Non-pigmented ciliary epithelial cell (primary cell): ENCODE results near the gene LRMDA.

Experiments used
- DNase-seq: peaks from one replicate; pipeline ENCODE4 v3.0.0-alpha.2; 2010; ENCODE audit warnings: low read depth

The LRMDA gene

GRCh38 chr10:75875740-75876139, 444.3 kb downstream of the LRMDA start:
- no peak for DNase-seq

GRCh38 chr10:75876710-75877109, 445.3 kb downstream of the LRMDA start:
- DNase-seq, result no peak

GRCh38 chr10:75877877-75878276, 446.5 kb downstream of the LRMDA start:
- DNase-seq, result no peak

GRCh38 chr10:75878586-75878985, 447.2 kb downstream of the LRMDA start:
- DNase-seq, result no peak

GRCh38 chr10:75880031-75880775, 448.8 kb downstream of the LRMDA start:
- no peak for DNase-seq

- no peak for DNase-seq
Observed at GRCh38 chr10:75883081-75884072, 452.0 kb downstream of the LRMDA start.

GRCh38 chr10:75884808-75885207, 453.4 kb downstream of the LRMDA start:
- no peak for DNase-seq

- DNase-seq, result no peak
Observed at GRCh38 chr10:75887369-75887768, 455.9 kb downstream of the LRMDA start.

- no peak for DNase-seq
Observed at GRCh38 chr10:75887992-75888680, 456.7 kb downstream of the LRMDA start.

GRCh38 chr10:75889051-75889450, 457.6 kb downstream of the LRMDA start:
- no peak for DNase-seq

- DNase-seq, result no peak
Observed at GRCh38 chr10:75894761-75895160, 463.3 kb downstream of the LRMDA start.

- no peak for DNase-seq
Observed at GRCh38 chr10:75895259-75895658, 463.8 kb downstream of the LRMDA start.

GRCh38 chr10:75899816-75900390, 468.5 kb downstream of the LRMDA start:
- no peak for DNase-seq

GRCh38 chr10:75902816-75903215, 471.4 kb downstream of the LRMDA start:
- no peak for DNase-seq

- DNase-seq, result no peak
Observed at GRCh38 chr10:75904499-75905283, 473.3 kb downstream of the LRMDA start.

- no peak for DNase-seq
Observed at GRCh38 chr10:75905490-75905889, 474.1 kb downstream of the LRMDA start.

- DNase-seq, result no peak
Observed at GRCh38 chr10:75910032-75910431, 478.6 kb downstream of the LRMDA start.

GRCh38 chr10:75911426-75911825, 480.0 kb downstream of the LRMDA start:
- no peak for DNase-seq

GRCh38 chr10:75916906-75917305, 485.5 kb downstream of the LRMDA start:
- no peak for DNase-seq

- DNase-seq, result no peak
Observed at GRCh38 chr10:75919913-75920312, 488.5 kb downstream of the LRMDA start.

GRCh38 chr10:75922435-75922834, 491.0 kb downstream of the LRMDA start:
- no peak for DNase-seq
